Measurements from ENCODE around the gene INVS.
"Not testable (repeated sequence)": the region's sequence is repeated elsewhere in the genome, so short reads cannot be mapped to it uniquely, and the experiment has no call there.

The INVS gene

GRCh38 chr9:100131875-100132430, 32.9 kb downstream of the INVS start:
- no peak overlapping the region for H3K9ac ChIP-seq (ENCODE audit: low read depth, low read length)
- H2AFZ ChIP-seq (ENCODE audit: low read depth, low read length) = no peak overlapping the region
- no peaks in the 10 kb centered on the region for H3K27me3 ChIP-seq (ENCODE audit: insufficient read depth, low read length, poor library complexity)
- no peaks in the 10 kb centered on the region for H3K9me3 ChIP-seq (ENCODE audit: insufficient read depth, low read length, severe bottlenecking)
- ATAC-seq (ENCODE audit: insufficient read depth, low read depth) (no peak), DNase-seq (no peak)
- H3K4me2 ChIP-seq (ENCODE audit: insufficient read depth, low read length) = no peak overlapping the region
- peaks cover 6% of the 10 kb centered on the region; the same call in 1 of the 2 replicates for H3K36me3 ChIP-seq (ENCODE audit: insufficient read depth, low read length)
- TF ChIP-seq, protein P1, sequence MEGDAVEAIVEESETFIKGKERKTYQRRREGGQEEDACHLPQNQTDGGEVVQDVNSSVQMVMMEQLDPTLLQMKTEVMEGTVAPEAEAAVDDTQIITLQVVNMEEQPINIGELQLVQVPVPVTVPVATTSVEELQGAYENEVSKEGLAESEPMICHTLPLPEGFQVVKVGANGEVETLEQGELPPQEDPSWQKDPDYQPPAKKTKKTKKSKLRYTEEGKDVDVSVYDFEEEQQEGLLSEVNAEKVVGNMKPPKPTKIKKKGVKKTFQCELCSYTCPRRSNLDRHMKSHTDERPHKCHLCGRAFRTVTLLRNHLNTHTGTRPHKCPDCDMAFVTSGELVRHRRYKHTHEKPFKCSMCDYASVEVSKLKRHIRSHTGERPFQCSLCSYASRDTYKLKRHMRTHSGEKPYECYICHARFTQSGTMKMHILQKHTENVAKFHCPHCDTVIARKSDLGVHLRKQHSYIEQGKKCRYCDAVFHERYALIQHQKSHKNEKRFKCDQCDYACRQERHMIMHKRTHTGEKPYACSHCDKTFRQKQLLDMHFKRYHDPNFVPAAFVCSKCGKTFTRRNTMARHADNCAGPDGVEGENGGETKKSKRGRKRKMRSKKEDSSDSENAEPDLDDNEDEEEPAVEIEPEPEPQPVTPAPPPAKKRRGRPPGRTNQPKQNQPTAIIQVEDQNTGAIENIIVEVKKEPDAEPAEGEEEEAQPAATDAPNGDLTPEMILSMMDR (IDR thresholded peaks at IDR 0.05; ENCODE audit: borderline replicate concordance, extremely low read depth, low read length, poor library complexity, severe bottlenecking) = no peak
- no peak for TF ChIP-seq EZH2 (IDR thresholded peaks at IDR 0.05; ENCODE audit: borderline replicate concordance, low read depth, low read length, severe bottlenecking)
- no peaks in the 10 kb centered on the region for H4K20me1 ChIP-seq (ENCODE audit: insufficient read depth, low read length)
- H3K4me1 ChIP-seq (ENCODE audit: insufficient read depth, low read length) = no peaks in the 10 kb centered on the region
- H3K79me2 ChIP-seq (ENCODE audit: insufficient read depth, low read length) = no peaks in the 10 kb centered on the region
- no peak overlapping the region for H3K27ac ChIP-seq (ENCODE audit: low read length)
- H3K4me3 ChIP-seq (ENCODE audit: low read depth in 1 of 2, low read length in 2 of 2) = no peak overlapping the region

DNA sequence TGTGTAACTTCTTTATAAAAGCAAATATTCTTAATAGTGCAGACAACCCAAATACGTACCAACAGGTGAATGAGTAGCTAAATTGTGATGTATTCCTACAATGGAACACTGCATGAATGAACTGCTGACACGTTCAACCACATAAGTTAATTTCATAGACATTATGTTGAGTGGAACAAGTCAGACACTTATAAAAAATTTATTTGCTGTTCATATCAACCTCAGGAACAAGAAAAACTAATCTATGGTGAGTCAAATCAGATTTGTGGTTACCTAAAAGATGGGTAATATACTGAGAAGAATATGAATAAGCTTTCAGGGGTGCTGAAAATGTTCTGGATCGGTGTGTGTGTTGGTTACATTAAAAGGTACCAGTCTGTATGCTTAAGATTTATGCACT, 35.7 kb downstream of the INVS start:
- DNase-seq (no peak), ATAC-seq (ENCODE audit: insufficient read depth, low read depth) (no peak)
- Histone ChIP-seq H3K4me3 (ENCODE audit: low read depth in 1 of 2, low read length in 2 of 2) (no peak overlapping the region), H3K4me2 (ENCODE audit: insufficient read depth, low read length) (no peak overlapping the region), H3K36me3 (ENCODE audit: insufficient read depth, low read length) (peaks cover 6% of the 10 kb centered on the region; the same call in 1 of the 2 replicates), H3K9me3 (ENCODE audit: insufficient read depth, low read length, severe bottlenecking) (no peaks in the 10 kb centered on the region), H2AFZ (ENCODE audit: low read depth, low read length) (no peak overlapping the region), H3K27ac (ENCODE audit: low read length) (no peak overlapping the region), H3K4me1 (ENCODE audit: insufficient read depth, low read length) (no peaks in the 10 kb centered on the region), H3K79me2 (ENCODE audit: insufficient read depth, low read length) (no peaks in the 10 kb centered on the region), H3K9ac (ENCODE audit: low read depth, low read length) (no peak overlapping the region), H4K20me1 (ENCODE audit: insufficient read depth, low read length) (no peaks in the 10 kb centered on the region), H3K27me3 (ENCODE audit: insufficient read depth, low read length, poor library complexity) (no peaks in the 10 kb centered on the region)
- TF ChIP-seq EZH2 (IDR thresholded peaks at IDR 0.05; ENCODE audit: borderline replicate concordance, low read depth, low read length, severe bottlenecking) = no peak
- TF ChIP-seq, protein P1 (IDR thresholded peaks at IDR 0.05; ENCODE audit: borderline replicate concordance, extremely low read depth, low read length, poor library complexity, severe bottlenecking) = no peak

GRCh38 chr9:100136799-100137198, 37.8 kb downstream of the INVS start:
- H4K20me1 ChIP-seq (ENCODE audit: insufficient read depth, low read length); H3K27me3 ChIP-seq (ENCODE audit: insufficient read depth, low read length, poor library complexity); H2AFZ ChIP-seq (ENCODE audit: low read depth, low read length); H3K4me3 ChIP-seq (ENCODE audit: low read depth in 1 of 2, low read length in 2 of 2); H3K27ac ChIP-seq (ENCODE audit: low read length); H3K9ac ChIP-seq (ENCODE audit: low read depth, low read length); H3K79me2 ChIP-seq (ENCODE audit: insufficient read depth, low read length); H3K4me1 ChIP-seq (ENCODE audit: insufficient read depth, low read length); H3K9me3 ChIP-seq (ENCODE audit: insufficient read depth, low read length, severe bottlenecking); H3K4me2 ChIP-seq (ENCODE audit: insufficient read depth, low read length); H3K36me3 ChIP-seq (ENCODE audit: insufficient read depth, low read length); DNase-seq; ATAC-seq (ENCODE audit: insufficient read depth, low read depth): not testable (repeated sequence)

- H3K4me3 ChIP-seq (ENCODE audit: low read depth in 1 of 2, low read length in 2 of 2); DNase-seq; H3K27ac ChIP-seq (ENCODE audit: low read length): not testable (repeated sequence)
These were observed 41.3 kb downstream of the INVS start for GRCh38 chr9:100140303-100140702.

DNA sequence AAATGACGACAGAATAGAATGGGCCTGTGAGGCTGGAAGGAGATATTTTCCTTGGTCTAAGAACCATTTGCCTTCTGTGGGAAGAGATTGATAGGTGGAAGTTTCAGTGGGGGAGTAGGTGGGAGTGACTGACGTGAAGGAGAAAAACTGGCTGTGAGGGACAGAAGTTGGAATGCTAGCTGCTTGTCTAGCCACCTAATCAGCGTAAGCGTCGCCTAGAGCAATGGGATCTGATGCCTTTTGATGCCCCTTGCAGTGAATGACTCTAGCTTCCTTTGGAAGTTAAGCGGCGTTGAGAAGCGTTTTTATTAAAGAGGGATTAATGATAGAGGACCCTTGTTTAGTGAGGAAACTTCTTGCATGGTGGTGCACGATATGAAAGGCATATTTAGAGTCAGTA, 42.8 kb downstream of the INVS start:
- not testable (repeated sequence) for H3K79me2 ChIP-seq (ENCODE audit: insufficient read depth, low read length); H3K27me3 ChIP-seq (ENCODE audit: insufficient read depth, low read length, poor library complexity); H3K4me3 ChIP-seq (ENCODE audit: low read depth in 1 of 2, low read length in 2 of 2); H2AFZ ChIP-seq (ENCODE audit: low read depth, low read length); H3K9me3 ChIP-seq (ENCODE audit: insufficient read depth, low read length, severe bottlenecking); H3K27ac ChIP-seq (ENCODE audit: low read length); DNase-seq; H3K9ac ChIP-seq (ENCODE audit: low read depth, low read length); H3K4me2 ChIP-seq (ENCODE audit: insufficient read depth, low read length); H3K4me1 ChIP-seq (ENCODE audit: insufficient read depth, low read length); H4K20me1 ChIP-seq (ENCODE audit: insufficient read depth, low read length); H3K36me3 ChIP-seq (ENCODE audit: insufficient read depth, low read length); ATAC-seq (ENCODE audit: insufficient read depth, low read depth)

More at GRCh38 chr9:100140303-100140702, 41.3 kb downstream of the INVS start:
- not testable (repeated sequence) for H3K9ac ChIP-seq (ENCODE audit: low read depth, low read length); H3K9me3 ChIP-seq (ENCODE audit: insufficient read depth, low read length, severe bottlenecking); H3K4me1 ChIP-seq (ENCODE audit: insufficient read depth, low read length); H4K20me1 ChIP-seq (ENCODE audit: insufficient read depth, low read length); H3K4me2 ChIP-seq (ENCODE audit: insufficient read depth, low read length); H3K79me2 ChIP-seq (ENCODE audit: insufficient read depth, low read length); H3K36me3 ChIP-seq (ENCODE audit: insufficient read depth, low read length); H3K27me3 ChIP-seq (ENCODE audit: insufficient read depth, low read length, poor library complexity); ATAC-seq (ENCODE audit: insufficient read depth, low read depth); H2AFZ ChIP-seq (ENCODE audit: low read depth, low read length)

- not testable (repeated sequence) for ATAC-seq (ENCODE audit: insufficient read depth, low read depth); H3K9me3 ChIP-seq (ENCODE audit: insufficient read depth, low read length, severe bottlenecking); H3K4me2 ChIP-seq (ENCODE audit: insufficient read depth, low read length); H3K27me3 ChIP-seq (ENCODE audit: insufficient read depth, low read length, poor library complexity); H4K20me1 ChIP-seq (ENCODE audit: insufficient read depth, low read length); H3K36me3 ChIP-seq (ENCODE audit: insufficient read depth, low read length); H3K4me3 ChIP-seq (ENCODE audit: low read depth in 1 of 2, low read length in 2 of 2); DNase-seq; H3K4me1 ChIP-seq (ENCODE audit: insufficient read depth, low read length); H3K79me2 ChIP-seq (ENCODE audit: insufficient read depth, low read length); H2AFZ ChIP-seq (ENCODE audit: low read depth, low read length); H3K9ac ChIP-seq (ENCODE audit: low read depth, low read length); H3K27ac ChIP-seq (ENCODE audit: low read length)
These were observed 46.3 kb downstream of the INVS start for GRCh38 chr9:100145167-100145934.
